CD14-positive monocyte (primary cell): ENCODE measurements around the gene RCCD1. TPM values are rescaled to one million over a fixed set of nuclear protein-coding genes. Genes with fewer than 3 reads are reported as not detected.

ENCODE experiments used
- DNase-seq, 3 donors: peaks; one replicate each; pipeline ENCODE4 v3.0.0-alpha.2; 2011 to 2022
- H2AFZ ChIP-seq: 2 replicates; pipeline ENCODE4 v1.6.0; 2012; ENCODE audit warnings: mild to moderate bottlenecking, low read depth, low read length, inconsistent platforms; ENCODE audit not compliant: insufficient read depth, poor library complexity, severe bottlenecking
- H3K27ac ChIP-seq, 2 donors: 1 replicate in 1 of 2; 2 replicates in 1 of 2; pipeline ENCODE4 v1.5.1; 2012 to 2013; ENCODE audit warnings: low read length in 2 of 2, control low read depth in 1 of 2, inconsistent platforms in 1 of 2, low read depth in 1 of 2, mild to moderate bottlenecking in 1 of 2
- H3K27me3 ChIP-seq, 2 donors: one replicate each; pipeline versions ENCODE4 v1.6.0 to v1.6.1; 2011 to 2013; ENCODE audit warnings: low read length in 2 of 2; ENCODE audit not compliant: control insufficient read depth in 2 of 2, insufficient read depth in 2 of 2
- H3K36me3 ChIP-seq, 2 donors: replicated peaks in 1 of 2; 1 replicate in 1 of 2; 2 replicates in 1 of 2; pipeline versions ENCODE4 v1.5.1 to v1.6.1; 2012 to 2013; ENCODE audit warnings: low read length in 2 of 2, control low read depth in 1 of 2, inconsistent platforms in 1 of 2, mild to moderate bottlenecking in 1 of 2; ENCODE audit not compliant: insufficient read depth in 2 of 2, control insufficient read depth in 1 of 2
- H3K4me1 ChIP-seq, 2 donors: 1 replicate in 1 of 2; 2 replicates in 1 of 2; pipeline versions ENCODE4 v1.5.1 to v1.6.1; 2012 to 2013; ENCODE audit warnings: low read length in 2 of 2, control low read depth in 1 of 2, inconsistent platforms in 1 of 2, mild to moderate bottlenecking in 1 of 2, moderate library complexity in 1 of 2; ENCODE audit not compliant: insufficient read depth in 2 of 2, control insufficient read depth in 1 of 2
- H3K4me2 ChIP-seq: replicated peaks from 2 replicates; pipeline ENCODE3; 2012; ENCODE audit warnings: low read length, moderate library complexity, mild to moderate bottlenecking; ENCODE audit not compliant: poor library complexity, severe bottlenecking; ENCODE audit errors: extremely low read depth
- H3K4me3 ChIP-seq, 3 experiments: fragments of 200-600 bp in 1 of 3; sonication (generic) in 1 of 3; replicated peaks in 1 of 3; 1 replicate in 2 of 3; 2 replicates in 1 of 3; pipeline ENCODE4 v1.5.1; 2011 to 2013; ENCODE audit warnings: low read length in 3 of 3, mild to moderate bottlenecking in 3 of 3, control low read depth in 2 of 3, low read depth in 2 of 3, inconsistent platforms in 1 of 3, moderate library complexity in 1 of 3
- H3K79me2 ChIP-seq: 2 replicates; pipeline ENCODE4 v1.6.0; 2012; ENCODE audit warnings: mild to moderate bottlenecking, control low read depth, inconsistent platforms, low read length, moderate library complexity; ENCODE audit not compliant: insufficient read depth
- H3K9ac ChIP-seq: 2 replicates; pipeline ENCODE4 v1.6.0; 2017; ENCODE audit warnings: low read length, mild to moderate bottlenecking; ENCODE audit not compliant: insufficient read depth, poor library complexity, severe bottlenecking
- H3K9me3 ChIP-seq, 2 donors: replicated peaks in 1 of 2; 1 replicate in 1 of 2; 2 replicates in 1 of 2; pipeline versions ENCODE4 v1.5.1 to v1.6.1; 2012 to 2013; ENCODE audit warnings: low read length in 2 of 2, control low read depth in 1 of 2; ENCODE audit not compliant: control insufficient read depth in 1 of 2, insufficient read depth in 1 of 2
- H4K20me1 ChIP-seq: 2 replicates; pipeline ENCODE4 v1.6.0; 2012; ENCODE audit warnings: mild to moderate bottlenecking, low read length, control low read depth, moderate library complexity; ENCODE audit not compliant: insufficient read depth
- H3K27ac Mint-ChIP-seq, 7 donors: one replicate each; pipeline ENCODE4 v1.8.0; 2020; ENCODE audit warnings: mild to moderate bottlenecking in 7 of 7, mixed read lengths in 7 of 7, moderate library complexity in 6 of 7, inconsistent platforms in 2 of 7
- H3K27me3 Mint-ChIP-seq, 3 donors: one replicate each; pipeline ENCODE4 v1.8.0; 2021 to 2022; ENCODE audit warnings: low read depth in 3 of 3, mild to moderate bottlenecking in 3 of 3, mixed read lengths in 3 of 3, moderate library complexity in 3 of 3, inconsistent platforms in 1 of 3
- H3K36me3 Mint-ChIP-seq, 2 donors: one replicate each; pipeline ENCODE4 v1.8.0; 2020; ENCODE audit warnings: mixed read lengths in 2 of 2, inconsistent platforms in 1 of 2, mild to moderate bottlenecking in 1 of 2
- H3K4me1 Mint-ChIP-seq: one replicate; pipeline ENCODE4 v1.8.0; 2020; ENCODE audit warnings: mild to moderate bottlenecking, mixed read lengths
- H3K4me3 Mint-ChIP-seq, 2 donors: one replicate each; pipeline ENCODE4 v1.8.0; 2020; ENCODE audit warnings: mild to moderate bottlenecking in 2 of 2, mixed read lengths in 2 of 2, moderate library complexity in 1 of 2
- H3K9me3 Mint-ChIP-seq, 7 donors: one replicate each; pipeline ENCODE4 v1.8.0; 2020 to 2022; ENCODE audit warnings: mixed read lengths in 7 of 7, mild to moderate bottlenecking in 6 of 7, moderate library complexity in 6 of 7, inconsistent platforms in 2 of 7
- WGBS: methylation state at CpG from one replicate; pipeline ENCODE4 v1.1.5; 2013; ENCODE audit warnings: missing lambda C conversion rate; ENCODE audit not compliant: insufficient coverage; 5-methylcytosine and 5-hydroxymethylcytosine counted together
- intact Hi-C, 2 donors: fragments of 100-400 bp; cut with micrococcal nuclease; formaldehyde crosslinking; loops; one replicate each; pipeline versions ENCODE4 v1.15.0 to v1.15.1; 2023
- polyA plus RNA-seq, 3 donors: library from polyadenylated mRNA; depleted of rRNA in 1 of 3; unstranded in 2 of 3; stranded (reverse) in 1 of 3; fragments of 300-500 nt in 2 of 3; fragments of >200 nt in 1 of 3; fragmentation: Illumina TruSeq in 2 of 3; gene quantifications; 1 replicate in 2 of 3; 2 replicates in 1 of 3; pipeline ENCODE4 v1.2.3, GENCODE V29; 2012 to 2021
- TF ChIP-seq, protein P1 (sequence below): fragments of 200-600 bp; IDR thresholded peaks from one replicate; pipeline ENCODE4 v1.8.0; 2022; ENCODE audit warnings: antibody characterized with exemption, mild to moderate bottlenecking

Gene RCCD1
- polyA plus RNA-seq, 3 donors = 1.2 to 2.8 (median 1.5) TPM

DNA sequence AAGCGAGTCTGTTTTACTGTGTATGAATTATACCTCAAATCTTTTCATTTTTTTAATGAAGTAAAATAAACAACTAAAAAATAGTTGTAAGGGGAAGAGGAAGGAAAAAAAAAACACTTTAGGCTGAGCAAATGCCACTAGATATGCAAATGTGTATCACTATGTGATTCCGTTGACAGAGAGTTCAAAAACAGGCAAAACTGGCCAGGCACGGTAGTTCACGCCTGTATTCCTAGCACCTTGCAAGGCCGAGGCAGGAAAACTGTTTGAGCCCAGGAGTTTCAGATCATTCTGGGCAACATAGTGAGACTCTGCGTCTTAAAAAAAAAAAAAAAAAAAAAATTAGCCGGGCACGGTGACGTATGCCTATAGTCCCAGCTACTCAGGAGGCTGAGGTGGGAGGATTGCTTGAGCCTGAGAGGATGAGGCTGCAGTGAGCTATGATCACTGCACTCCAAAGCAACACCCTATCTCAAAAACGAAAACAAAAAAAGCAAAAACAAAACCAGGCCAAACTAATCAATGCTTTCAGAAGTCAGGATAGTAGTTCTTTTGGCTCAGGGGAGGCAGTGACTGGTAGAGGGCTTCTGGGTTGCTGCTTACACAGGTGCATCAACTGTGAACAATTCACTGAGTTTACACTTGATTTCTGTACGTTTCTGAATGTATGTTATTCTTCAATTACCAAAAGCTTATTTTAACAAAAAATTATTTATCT is 32.3 kb downstream of the RCCD1 start:
- no peak for DNase-seq
- peaks cover 2 to 4% of the 10 kb centered on the region in 2 donors for H3K36me3 ChIP-seq
- H3K4me3 Mint-ChIP-seq = no peak overlapping the region
- H3K36me3 Mint-ChIP-seq = peaks cover 6 to 19% of the 10 kb centered on the region in 2 donors
- no peak overlapping the region for H2AFZ ChIP-seq
- H3K27ac Mint-ChIP-seq = peak overlapping the region in 3 of 7 donors; percentile 13 to 55 (median 17)
- 79% methylated on average over 2 of the region's 11 CpGs for WGBS
- TF ChIP-seq, protein P1, sequence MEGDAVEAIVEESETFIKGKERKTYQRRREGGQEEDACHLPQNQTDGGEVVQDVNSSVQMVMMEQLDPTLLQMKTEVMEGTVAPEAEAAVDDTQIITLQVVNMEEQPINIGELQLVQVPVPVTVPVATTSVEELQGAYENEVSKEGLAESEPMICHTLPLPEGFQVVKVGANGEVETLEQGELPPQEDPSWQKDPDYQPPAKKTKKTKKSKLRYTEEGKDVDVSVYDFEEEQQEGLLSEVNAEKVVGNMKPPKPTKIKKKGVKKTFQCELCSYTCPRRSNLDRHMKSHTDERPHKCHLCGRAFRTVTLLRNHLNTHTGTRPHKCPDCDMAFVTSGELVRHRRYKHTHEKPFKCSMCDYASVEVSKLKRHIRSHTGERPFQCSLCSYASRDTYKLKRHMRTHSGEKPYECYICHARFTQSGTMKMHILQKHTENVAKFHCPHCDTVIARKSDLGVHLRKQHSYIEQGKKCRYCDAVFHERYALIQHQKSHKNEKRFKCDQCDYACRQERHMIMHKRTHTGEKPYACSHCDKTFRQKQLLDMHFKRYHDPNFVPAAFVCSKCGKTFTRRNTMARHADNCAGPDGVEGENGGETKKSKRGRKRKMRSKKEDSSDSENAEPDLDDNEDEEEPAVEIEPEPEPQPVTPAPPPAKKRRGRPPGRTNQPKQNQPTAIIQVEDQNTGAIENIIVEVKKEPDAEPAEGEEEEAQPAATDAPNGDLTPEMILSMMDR = no peak
- no peaks in the 10 kb centered on the region for H4K20me1 ChIP-seq
- H3K4me3 ChIP-seq = no peak overlapping the region
- H3K27me3 Mint-ChIP-seq = no peaks in the 10 kb centered on the region
- peaks cover 36% of the 10 kb centered on the region for H3K4me1 Mint-ChIP-seq
- H3K27me3 ChIP-seq = no peaks in the 10 kb centered on the region
- peaks cover 23 to 25% of the 10 kb centered on the region in 2 donors for H3K4me1 ChIP-seq
- H3K4me2 ChIP-seq = no peak overlapping the region
- no peak overlapping the region for H3K27ac ChIP-seq
- H3K9me3 ChIP-seq = no peaks in the 10 kb centered on the region
- H3K9me3 Mint-ChIP-seq = no peaks in the 10 kb centered on the region
- intact Hi-C loops = no loop called here
- H3K79me2 ChIP-seq = peaks cover 99% of the 10 kb centered on the region
- no peak overlapping the region for H3K9ac ChIP-seq

DNA sequence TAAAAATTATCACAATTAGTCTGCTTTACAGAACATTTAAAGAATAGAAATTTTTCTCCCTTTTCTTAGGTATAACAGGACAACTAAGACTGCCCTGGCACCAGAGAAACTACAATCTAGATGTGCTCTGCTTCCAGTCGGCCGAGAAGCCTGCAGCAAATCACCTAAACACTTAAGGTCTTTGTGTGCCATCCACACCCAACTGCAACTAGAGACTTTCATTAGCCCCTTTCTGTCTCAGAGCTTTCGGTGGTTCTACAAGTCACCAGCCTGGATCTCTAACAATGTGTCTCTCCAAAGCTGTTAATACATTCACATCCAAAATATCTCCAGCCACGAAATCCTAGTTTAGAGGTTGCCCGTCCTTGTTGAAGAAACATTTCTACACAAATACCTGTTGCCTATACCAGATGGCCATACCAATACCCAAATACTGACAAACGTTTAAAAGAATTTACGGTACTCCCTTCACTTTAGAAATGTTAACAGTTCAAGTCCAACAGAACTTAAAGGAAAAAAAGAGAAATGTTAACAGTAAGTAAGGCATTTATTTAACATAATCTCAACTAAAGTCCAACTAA is 33.0 kb downstream of the RCCD1 start:
- TF ChIP-seq, protein P1 = no peak
- Histone ChIP-seq H2AFZ (peak overlapping the region; percentile 64), H3K27ac (peak overlapping the region in 1 of 2 donors; percentile 42), H3K36me3 (peaks cover 2 to 4% of the 10 kb centered on the region in 2 donors), H4K20me1 (no peaks in the 10 kb centered on the region), H3K27me3 (no peaks in the 10 kb centered on the region), H3K4me2 (no peak overlapping the region), H3K4me3 (no peak overlapping the region), H3K9ac (no peak overlapping the region), H3K79me2 (peaks cover 99% of the 10 kb centered on the region), H3K4me1 (peaks cover 17 to 18% of the 10 kb centered on the region in 2 donors), H3K9me3 (no peaks in the 10 kb centered on the region)
- 95% methylated on average over 5 of the region's 7 CpGs for WGBS
- Mint-ChIP-seq H3K27me3 (no peaks in the 10 kb centered on the region), H3K4me1 (peaks cover 34% of the 10 kb centered on the region), H3K9me3 (no peaks in the 10 kb centered on the region), H3K36me3 (peaks cover 4 to 16% of the 10 kb centered on the region in 2 donors), H3K27ac (peak overlapping the region in 2 of 7 donors; percentile 62 to 66), H3K4me3 (no peak overlapping the region)
- intact Hi-C loops = no loop called here
- no peak for DNase-seq
